ENCODE data around the gene ENTREP3.
"Not testable (repeated sequence)": the region's sequence is repeated elsewhere in the genome, so short reads cannot be mapped to it uniquely, and the experiment has no call there.

The ENTREP3 gene

GRCh38 chr1:155260276-155260675 lies 5.0 kb upstream of the ENTREP3 start:
- no peak overlapping the region for H3K9ac ChIP-seq (ENCODE audit: low read depth, low read length)
- H3K9me3 ChIP-seq (ENCODE audit: control insufficient read depth, insufficient read depth, low read length) = no peaks in the 10 kb centered on the region
- peaks cover 27% of the 10 kb centered on the region for H3K36me3 ChIP-seq (ENCODE audit: control insufficient read depth, insufficient read depth, low read length)
- H3K4me1 ChIP-seq (ENCODE audit: control insufficient read depth, insufficient read depth, low read length) = no peaks in the 10 kb centered on the region
- no peaks in the 10 kb centered on the region for H3K27me3 ChIP-seq (ENCODE audit: control insufficient read depth, insufficient read depth, low read length)
- H3K4me3 ChIP-seq (ENCODE audit: low read depth, low read length) = no peak overlapping the region

GRCh38 chr1:155256058-155256852 lies 972 bp upstream of the ENTREP3 start:
- Histone ChIP-seq H3K36me3 (ENCODE audit: control insufficient read depth, insufficient read depth, low read length) (peaks cover 9% of the 10 kb centered on the region), H3K4me3 (ENCODE audit: low read depth, low read length) (peak overlapping the region; percentile 79), H3K9ac (ENCODE audit: low read depth, low read length) (no peak overlapping the region), H3K27me3 (ENCODE audit: control insufficient read depth, insufficient read depth, low read length) (no peaks in the 10 kb centered on the region), H3K9me3 (ENCODE audit: control insufficient read depth, insufficient read depth, low read length) (no peaks in the 10 kb centered on the region), H3K4me1 (ENCODE audit: control insufficient read depth, insufficient read depth, low read length) (no peaks in the 10 kb centered on the region)

- H3K36me3 ChIP-seq (ENCODE audit: control insufficient read depth, insufficient read depth, low read length) = peaks cover 4% of the 10 kb centered on the region
- H3K4me1 ChIP-seq (ENCODE audit: control insufficient read depth, insufficient read depth, low read length) = no peaks in the 10 kb centered on the region
- peak overlapping the region; percentile 47 for H3K9ac ChIP-seq (ENCODE audit: low read depth, low read length)
- H3K4me3 ChIP-seq (ENCODE audit: low read depth, low read length) = peak overlapping the region; percentile 79
- no peaks in the 10 kb centered on the region for H3K27me3 ChIP-seq (ENCODE audit: control insufficient read depth, insufficient read depth, low read length)
- H3K9me3 ChIP-seq (ENCODE audit: control insufficient read depth, insufficient read depth, low read length) = no peaks in the 10 kb centered on the region
Observed at GRCh38 chr1:155254714-155255242, 505 bp downstream of the ENTREP3 start.

- no peaks in the 10 kb centered on the region for H3K27me3 ChIP-seq (ENCODE audit: control insufficient read depth, insufficient read depth, low read length)
- H3K9me3 ChIP-seq (ENCODE audit: control insufficient read depth, insufficient read depth, low read length) = no peaks in the 10 kb centered on the region
- no peaks in the 10 kb centered on the region for H3K4me1 ChIP-seq (ENCODE audit: control insufficient read depth, insufficient read depth, low read length)
- H3K36me3 ChIP-seq (ENCODE audit: control insufficient read depth, insufficient read depth, low read length) = peaks cover 4% of the 10 kb centered on the region
- H3K9ac ChIP-seq (ENCODE audit: low read depth, low read length) = no peak overlapping the region
- H3K4me3 ChIP-seq (ENCODE audit: low read depth, low read length) = peak overlapping the region; percentile 79
Observed at GRCh38 chr1:155254228-155254713, 1.0 kb downstream of the ENTREP3 start.

GRCh38 chr1:155253797-155254196 lies 1.5 kb downstream of the ENTREP3 start:
- no peaks in the 10 kb centered on the region for H3K4me1 ChIP-seq (ENCODE audit: control insufficient read depth, insufficient read depth, low read length)
- no peaks in the 10 kb centered on the region for H3K9me3 ChIP-seq (ENCODE audit: control insufficient read depth, insufficient read depth, low read length)
- peak overlapping the region; percentile 79 for H3K4me3 ChIP-seq (ENCODE audit: low read depth, low read length)
- peaks cover 4% of the 10 kb centered on the region for H3K36me3 ChIP-seq (ENCODE audit: control insufficient read depth, insufficient read depth, low read length)
- H3K27me3 ChIP-seq (ENCODE audit: control insufficient read depth, insufficient read depth, low read length) = no peaks in the 10 kb centered on the region
- no peak overlapping the region for H3K9ac ChIP-seq (ENCODE audit: low read depth, low read length)

GRCh38 chr1:155253208-155253607 lies 2.1 kb downstream of the ENTREP3 start:
- Histone ChIP-seq H3K4me3 (ENCODE audit: low read depth, low read length) (no peak overlapping the region), H3K27me3 (ENCODE audit: control insufficient read depth, insufficient read depth, low read length) (no peaks in the 10 kb centered on the region), H3K36me3 (ENCODE audit: control insufficient read depth, insufficient read depth, low read length) (peaks cover 7% of the 10 kb centered on the region), H3K9me3 (ENCODE audit: control insufficient read depth, insufficient read depth, low read length) (no peaks in the 10 kb centered on the region), H3K4me1 (ENCODE audit: control insufficient read depth, insufficient read depth, low read length) (no peaks in the 10 kb centered on the region), H3K9ac (ENCODE audit: low read depth, low read length) (no peak overlapping the region)

- H3K4me3 ChIP-seq (ENCODE audit: low read depth, low read length) = no peak overlapping the region
- H3K4me1 ChIP-seq (ENCODE audit: control insufficient read depth, insufficient read depth, low read length) = no peaks in the 10 kb centered on the region
- H3K9me3 ChIP-seq (ENCODE audit: control insufficient read depth, insufficient read depth, low read length) = no peaks in the 10 kb centered on the region
- peaks cover 3% of the 10 kb centered on the region for H3K27me3 ChIP-seq (ENCODE audit: control insufficient read depth, insufficient read depth, low read length)
- peaks cover 11% of the 10 kb centered on the region for H3K36me3 ChIP-seq (ENCODE audit: control insufficient read depth, insufficient read depth, low read length)
- no peak overlapping the region for H3K9ac ChIP-seq (ENCODE audit: low read depth, low read length)
Observed at GRCh38 chr1:155251566-155251965, 3.7 kb downstream of the ENTREP3 start.

- Histone ChIP-seq H3K9ac (ENCODE audit: low read depth, low read length) (peak overlapping the region; percentile 26), H3K36me3 (ENCODE audit: control insufficient read depth, insufficient read depth, low read length) (peaks cover 11% of the 10 kb centered on the region), H3K27me3 (ENCODE audit: control insufficient read depth, insufficient read depth, low read length) (peaks cover 10% of the 10 kb centered on the region), H3K9me3 (ENCODE audit: control insufficient read depth, insufficient read depth, low read length) (no peaks in the 10 kb centered on the region), H3K4me1 (ENCODE audit: control insufficient read depth, insufficient read depth, low read length) (no peaks in the 10 kb centered on the region), H3K4me3 (ENCODE audit: low read depth, low read length) (peak overlapping the region; percentile 71)
Observed at GRCh38 chr1:155250633-155251449, 4.4 kb downstream of the ENTREP3 start.

GRCh38 chr1:155250246-155250632 lies 5.0 kb downstream of the ENTREP3 start:
- Histone ChIP-seq H3K4me1 (ENCODE audit: control insufficient read depth, insufficient read depth, low read length) (no peaks in the 10 kb centered on the region), H3K9ac (ENCODE audit: low read depth, low read length) (no peak overlapping the region), H3K27me3 (ENCODE audit: control insufficient read depth, insufficient read depth, low read length) (peaks cover 14% of the 10 kb centered on the region), H3K36me3 (ENCODE audit: control insufficient read depth, insufficient read depth, low read length) (peaks cover 11% of the 10 kb centered on the region), H3K9me3 (ENCODE audit: control insufficient read depth, insufficient read depth, low read length) (no peaks in the 10 kb centered on the region), H3K4me3 (ENCODE audit: low read depth, low read length) (peak overlapping the region; percentile 71)

GRCh38 chr1:155247667-155248553 lies 7.4 kb downstream of the ENTREP3 start:
- Histone ChIP-seq H3K4me3 (ENCODE audit: low read depth, low read length) (no peak overlapping the region), H3K36me3 (ENCODE audit: control insufficient read depth, insufficient read depth, low read length) (peaks cover 11% of the 10 kb centered on the region), H3K4me1 (ENCODE audit: control insufficient read depth, insufficient read depth, low read length) (no peaks in the 10 kb centered on the region), H3K9ac (ENCODE audit: low read depth, low read length) (no peak overlapping the region), H3K27me3 (ENCODE audit: control insufficient read depth, insufficient read depth, low read length) (peaks cover 24% of the 10 kb centered on the region), H3K9me3 (ENCODE audit: control insufficient read depth, insufficient read depth, low read length) (no peaks in the 10 kb centered on the region)

- H3K4me3 ChIP-seq (ENCODE audit: low read depth, low read length); H3K4me1 ChIP-seq (ENCODE audit: control insufficient read depth, insufficient read depth, low read length); H3K9ac ChIP-seq (ENCODE audit: low read depth, low read length); H3K9me3 ChIP-seq (ENCODE audit: control insufficient read depth, insufficient read depth, low read length): not testable (repeated sequence)
- H3K36me3 ChIP-seq (ENCODE audit: control insufficient read depth, insufficient read depth, low read length) = peaks cover 11% of the 10 kb centered on the region
- peaks cover 26% of the 10 kb centered on the region for H3K27me3 ChIP-seq (ENCODE audit: control insufficient read depth, insufficient read depth, low read length)
Observed at GRCh38 chr1:155246796-155247195, 8.5 kb downstream of the ENTREP3 start.
